ENCODE data around the gene EPHB1.

EPHB1 gene

GRCh38 chr3:134807189-134807588 is 12.1 kb downstream of the EPHB1 start:
- in situ Hi-C loops (cut with MboI; ENCODE audit: low sequenced_read_pairs) = no loop called here

DNA sequence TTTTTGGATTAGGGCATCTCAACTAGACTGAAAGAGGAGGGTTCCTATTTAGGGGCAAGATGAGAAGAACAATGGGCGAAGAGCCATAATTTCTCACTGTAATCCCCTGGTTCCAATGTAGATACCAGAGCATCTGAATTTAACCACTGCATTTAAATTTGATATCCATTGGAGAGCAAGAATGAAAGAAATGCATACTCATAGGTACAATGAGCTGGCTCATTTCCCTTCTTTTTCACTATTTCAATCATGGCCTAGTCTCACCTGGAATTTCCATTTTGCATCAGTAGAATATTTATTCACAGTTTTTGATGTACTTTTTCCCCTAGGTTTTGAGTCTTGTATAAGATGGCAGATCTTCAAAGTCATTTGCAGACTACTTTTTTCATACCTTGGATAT is 13.8 kb downstream of the EPHB1 start:
- in situ Hi-C loops (cut with MboI; ENCODE audit: low sequenced_read_pairs) = no loop called here

DNA sequence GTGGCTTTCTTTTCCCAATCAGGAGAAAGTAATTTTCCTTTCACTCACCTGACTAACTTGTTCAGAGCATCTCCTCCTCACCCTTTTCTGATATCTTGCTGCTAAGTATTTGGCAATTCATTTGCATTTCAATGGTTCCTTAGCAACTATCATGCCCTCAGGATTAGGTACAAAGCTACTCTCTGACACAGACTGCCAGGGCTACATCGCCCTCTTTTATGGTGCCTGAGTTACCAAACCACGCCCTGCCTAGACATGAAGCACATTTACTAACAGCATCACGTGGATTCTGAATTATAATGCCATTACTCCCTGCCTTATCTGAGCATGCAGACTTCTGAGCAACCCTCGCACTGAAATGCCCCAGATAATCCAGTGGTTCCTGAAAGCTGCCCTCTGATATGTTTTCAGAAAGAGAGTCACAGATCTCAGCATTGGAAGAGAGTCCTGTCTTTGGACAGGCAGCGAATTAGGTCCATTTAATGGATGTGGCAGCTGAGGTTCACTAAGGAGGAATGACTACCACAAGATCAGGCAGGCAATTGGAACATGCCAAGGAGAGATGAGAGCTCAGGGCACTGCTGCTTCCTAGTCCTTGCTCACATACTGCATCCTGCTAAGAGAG is 14.5 kb downstream of the EPHB1 start:
- in situ Hi-C loops (cut with MboI; ENCODE audit: low sequenced_read_pairs) = no loop called here

- in situ Hi-C loops (cut with MboI; ENCODE audit: low sequenced_read_pairs) = no loop called here
Measured at GRCh38 chr3:134810052-134810435, 15.0 kb downstream of the EPHB1 start.

DNA sequence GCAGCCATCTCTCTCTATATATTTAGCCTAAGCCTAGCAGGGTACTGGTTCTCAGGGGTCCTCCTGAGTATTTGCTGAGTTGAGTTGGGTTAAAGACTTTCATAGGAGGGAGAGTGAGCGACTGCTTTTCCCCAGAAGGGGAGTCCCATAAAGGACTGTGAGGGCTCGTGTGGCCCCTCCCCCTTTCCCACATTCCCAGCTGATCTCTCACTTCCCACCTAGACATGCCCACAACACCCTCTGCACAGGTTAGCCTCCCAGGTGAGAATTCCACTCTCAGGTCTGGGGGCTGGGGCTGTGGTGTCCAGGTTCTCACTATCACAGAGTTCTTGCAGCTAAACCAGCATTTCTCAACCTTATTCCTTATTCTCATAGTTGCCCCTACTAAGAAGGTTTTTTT is 15.8 kb downstream of the EPHB1 start:
- in situ Hi-C loops (cut with MboI; ENCODE audit: low sequenced_read_pairs) = no loop called here

DNA sequence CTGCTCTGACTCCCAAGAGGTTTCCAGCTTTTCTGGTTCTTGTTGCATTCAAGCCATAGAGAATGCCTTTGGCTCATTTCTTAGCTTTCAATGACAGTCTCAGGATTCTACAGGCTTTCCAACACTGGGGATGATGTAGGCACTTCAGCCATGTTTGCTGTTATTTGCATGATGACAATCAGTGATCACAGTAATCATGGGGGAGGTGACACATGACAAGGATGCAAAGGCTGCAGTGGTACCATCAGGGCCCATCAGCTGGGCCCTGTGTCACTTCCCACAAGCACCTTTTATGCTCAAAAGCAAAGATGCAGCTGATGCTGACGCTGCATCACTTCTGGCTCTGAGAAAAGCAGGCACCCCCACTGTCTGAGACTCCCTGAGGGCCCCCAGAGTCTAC is 18.6 kb downstream of the EPHB1 start:
- in situ Hi-C loops (cut with MboI; ENCODE audit: low sequenced_read_pairs) = no loop called here

- in situ Hi-C loops (cut with MboI; ENCODE audit: low sequenced_read_pairs) = no loop called here
Measured at GRCh38 chr3:134815519-134815918, 20.5 kb downstream of the EPHB1 start.

GRCh38 chr3:134816623-134817022 is 21.6 kb downstream of the EPHB1 start:
- in situ Hi-C loops (cut with MboI; ENCODE audit: low sequenced_read_pairs) = no loop called here

DNA sequence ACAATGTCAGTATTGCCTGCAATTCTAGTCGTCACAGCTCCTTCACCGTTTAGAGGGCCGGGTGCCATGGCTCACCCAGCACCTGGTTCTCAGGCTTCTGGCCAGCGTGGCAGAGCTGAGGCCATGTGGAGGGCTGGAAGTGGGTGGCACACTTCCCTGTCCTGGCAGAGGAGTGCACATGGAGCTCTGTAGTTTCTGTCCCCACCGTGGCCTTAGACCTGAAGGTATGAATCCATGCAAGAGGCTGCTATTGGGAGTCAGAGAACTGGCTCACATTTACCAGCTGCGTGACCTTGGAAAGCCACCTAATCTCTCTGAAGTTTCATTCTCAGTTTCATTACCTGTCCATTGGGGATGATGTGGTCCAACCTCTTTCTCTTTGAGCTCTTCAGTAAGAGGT is 22.2 kb downstream of the EPHB1 start:
- in situ Hi-C loops (cut with MboI; ENCODE audit: low sequenced_read_pairs) = no loop called here

GRCh38 chr3:134820994-134821393 is 25.9 kb downstream of the EPHB1 start:
- in situ Hi-C loops (cut with MboI; ENCODE audit: low sequenced_read_pairs) = no loop called here

DNA sequence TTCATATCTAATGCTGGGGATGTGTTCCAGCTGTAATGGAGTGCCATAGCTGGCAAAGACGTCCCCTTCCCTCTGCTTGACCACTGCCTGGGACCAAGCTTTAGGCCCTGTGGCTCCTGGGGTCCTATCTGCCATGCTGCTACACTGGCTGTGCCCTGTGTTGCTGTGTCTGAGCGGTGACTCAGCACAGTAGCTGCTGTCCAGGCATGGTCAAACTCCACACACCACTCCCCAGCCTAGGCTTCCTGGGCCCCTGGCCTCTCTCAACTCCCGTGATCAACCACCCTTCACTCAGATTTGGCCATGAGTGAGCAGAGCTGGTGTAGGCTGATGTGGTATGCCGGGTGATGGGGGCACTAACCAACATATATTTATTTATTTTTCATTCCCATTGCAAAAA is 27.0 kb downstream of the EPHB1 start:
- in situ Hi-C loops (cut with MboI; ENCODE audit: low sequenced_read_pairs) = no loop called here

- in situ Hi-C loops (cut with MboI; ENCODE audit: low sequenced_read_pairs) = no loop called here
Measured at GRCh38 chr3:134823679-134824078, 28.6 kb downstream of the EPHB1 start.

DNA sequence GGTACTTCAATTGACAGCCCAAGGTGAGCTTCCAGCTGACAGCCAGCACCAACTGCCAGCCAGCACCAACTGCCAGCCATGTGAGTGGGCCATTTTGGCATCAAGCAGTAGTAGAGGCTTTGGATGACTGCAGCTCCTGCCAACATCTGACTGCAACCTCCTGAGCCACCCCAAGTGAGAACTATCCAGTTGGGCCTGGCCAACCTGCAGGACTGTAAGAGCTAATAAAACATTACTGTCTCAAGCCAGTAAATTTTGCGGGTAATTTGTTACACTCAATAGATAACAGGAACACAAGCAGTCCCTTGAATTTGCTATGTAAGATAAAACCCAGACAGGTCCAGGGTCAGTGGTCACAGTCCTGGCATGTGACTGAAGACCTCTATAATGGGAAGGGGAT is 29.7 kb downstream of the EPHB1 start:
- in situ Hi-C loops (cut with MboI; ENCODE audit: low sequenced_read_pairs) = no loop called here

GRCh38 chr3:134827213-134827612 is 32.2 kb downstream of the EPHB1 start:
- in situ Hi-C loops (cut with MboI; ENCODE audit: low sequenced_read_pairs) = no loop called here

GRCh38 chr3:134829721-134830120 is 34.7 kb downstream of the EPHB1 start:
- in situ Hi-C loops (cut with MboI; ENCODE audit: low sequenced_read_pairs) = no loop called here

DNA sequence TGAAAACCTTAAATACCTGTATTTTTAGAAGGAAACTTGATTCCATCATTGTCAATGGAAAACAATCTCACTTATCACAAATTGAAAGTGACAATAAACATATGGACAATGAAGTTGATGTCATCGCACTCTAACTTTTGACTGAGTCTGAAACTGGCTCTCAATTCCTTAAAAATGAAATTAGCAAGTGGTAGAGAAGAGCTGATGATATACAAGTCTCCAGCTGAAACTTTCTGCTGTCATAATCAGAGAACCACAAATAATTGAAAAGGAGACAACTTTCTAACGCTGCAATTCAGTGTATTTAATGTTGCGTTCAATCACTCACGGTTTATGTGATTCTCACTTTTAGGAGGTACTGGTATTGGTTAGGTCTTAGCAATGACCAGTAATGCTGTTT is 37.5 kb downstream of the EPHB1 start:
- in situ Hi-C loops (cut with MboI; ENCODE audit: low sequenced_read_pairs) = no loop called here

GRCh38 chr3:134833453-134834163 is 38.5 kb downstream of the EPHB1 start:
- in situ Hi-C loops (cut with MboI; ENCODE audit: low sequenced_read_pairs) = no loop called here

GRCh38 chr3:134836921-134837320 is 41.9 kb downstream of the EPHB1 start:
- in situ Hi-C loops (cut with MboI; ENCODE audit: low sequenced_read_pairs) = no loop called here

GRCh38 chr3:134838599-134838998 is 43.5 kb downstream of the EPHB1 start:
- in situ Hi-C loops (cut with MboI; ENCODE audit: low sequenced_read_pairs) = no loop called here

DNA sequence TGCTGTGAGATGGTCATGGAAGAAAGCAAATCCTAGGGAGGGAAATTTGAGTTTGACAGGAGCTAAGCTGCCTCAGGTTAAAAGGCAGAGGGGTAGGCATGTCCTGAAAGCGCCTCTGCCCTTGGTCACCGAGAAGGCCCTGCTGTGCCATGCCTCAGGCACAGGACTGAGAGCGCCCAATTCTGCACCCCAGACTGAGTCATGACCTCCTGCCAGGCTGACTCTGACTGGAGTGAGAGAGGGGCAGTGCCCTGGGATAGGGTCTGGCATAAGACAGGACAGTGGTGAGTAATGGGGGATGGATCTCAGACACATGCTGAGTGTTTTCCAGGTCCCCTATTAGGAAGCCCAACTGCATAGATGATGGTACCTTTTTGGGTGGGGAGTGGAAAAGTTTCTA is 44.4 kb downstream of the EPHB1 start:
- in situ Hi-C loops (cut with MboI; ENCODE audit: low sequenced_read_pairs) = no loop called here

- in situ Hi-C loops (cut with MboI; ENCODE audit: low sequenced_read_pairs) = no loop called here
Measured at GRCh38 chr3:134839990-134840389, 44.9 kb downstream of the EPHB1 start.

GRCh38 chr3:134840459-134840858 is 45.4 kb downstream of the EPHB1 start:
- in situ Hi-C loops (cut with MboI; ENCODE audit: low sequenced_read_pairs) = no loop called here

DNA sequence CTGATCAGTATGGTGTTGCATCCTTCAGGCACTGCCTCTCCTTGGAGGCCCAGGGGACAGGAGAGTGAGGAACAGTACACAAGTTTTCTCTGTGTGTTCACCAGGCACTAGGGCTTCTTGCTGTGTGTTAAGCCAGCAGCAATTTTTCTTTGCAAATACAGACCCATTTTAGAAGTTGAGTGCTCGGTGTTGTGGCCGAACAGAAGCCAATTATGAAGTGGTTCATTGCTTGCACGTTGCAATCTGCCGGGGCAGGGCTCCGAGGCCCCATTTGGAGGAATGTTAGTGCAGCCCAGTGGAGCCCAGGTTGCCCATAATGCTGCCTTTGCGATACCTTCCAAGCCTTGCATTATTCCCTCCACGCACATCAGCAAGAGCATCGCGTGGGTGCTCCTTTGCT is 51.0 kb downstream of the EPHB1 start:
- in situ Hi-C loops (cut with MboI; ENCODE audit: low sequenced_read_pairs) = no loop called here
